HG02678 (cell line): ENCODE results near the gene ABI3BP.

Experiments
- ATAC-seq: cut with Tn5 transposase; IDR thresholded peaks from one replicate; pipeline ENCODE4 v1.9.1; 2021; ENCODE audit warnings: mild to moderate bottlenecking, moderate library complexity; ENCODE audit not compliant: unreplicated experiment

Gene ABI3BP

DNA sequence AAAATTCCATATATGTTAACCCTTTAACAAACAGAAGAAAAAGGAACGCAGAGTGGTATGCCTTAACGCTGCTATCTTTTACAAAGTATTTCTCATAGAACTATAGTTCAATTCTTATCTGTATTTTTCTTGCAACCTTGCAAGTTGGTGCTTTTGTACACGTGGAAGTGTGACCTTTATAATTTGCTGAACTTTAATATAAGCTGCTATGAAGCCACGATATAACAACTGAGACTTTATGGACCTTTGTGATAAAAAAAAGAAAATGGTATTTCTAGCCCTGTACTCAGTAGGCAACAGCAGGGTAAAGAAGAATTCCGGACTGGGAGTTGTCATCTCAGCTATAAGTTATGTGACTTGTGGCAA lies 290.3 kb downstream of the ABI3BP start:
- ATAC-seq = no peak

DNA sequence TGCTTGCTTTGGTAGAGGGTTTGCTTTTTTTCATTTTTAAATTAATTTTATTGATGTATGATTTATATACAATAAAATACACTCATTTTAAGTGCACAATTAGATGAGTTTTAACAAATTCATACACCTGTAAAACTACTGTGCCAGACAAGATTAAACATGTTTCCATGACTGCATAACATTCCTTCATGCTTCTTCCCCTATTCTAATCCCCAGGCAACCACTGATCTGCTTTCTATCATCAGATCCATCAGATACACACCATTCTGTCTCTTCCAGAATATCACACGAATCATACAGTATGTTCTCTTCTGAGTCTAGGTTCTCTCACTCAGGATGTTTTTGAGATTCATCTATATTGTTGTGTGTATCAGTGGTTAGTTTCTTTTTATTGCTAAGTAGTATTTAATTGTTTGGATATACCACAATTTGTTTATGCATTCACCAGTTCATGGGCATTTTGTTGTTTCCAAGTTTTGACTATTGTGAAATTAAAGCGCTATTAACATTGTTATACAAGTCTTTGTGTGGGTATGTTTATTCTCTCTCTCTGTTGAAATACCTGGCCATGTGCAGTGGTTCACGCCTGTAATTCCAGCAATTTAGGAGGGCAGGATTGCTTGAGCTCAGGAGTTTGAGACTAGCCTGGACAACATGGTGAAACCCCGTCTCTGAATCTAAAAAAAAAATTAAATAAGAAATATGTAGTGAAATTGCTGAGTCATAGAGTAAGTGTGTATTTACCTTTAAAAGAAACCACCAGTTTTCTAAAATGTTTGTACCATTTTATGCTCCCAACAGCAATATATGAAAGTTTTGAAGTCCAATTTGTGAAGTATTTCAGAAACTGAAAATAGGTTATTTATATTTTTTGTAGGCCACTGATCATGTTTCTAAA lies 290.9 kb downstream of the ABI3BP start:
- ATAC-seq = no peak

DNA sequence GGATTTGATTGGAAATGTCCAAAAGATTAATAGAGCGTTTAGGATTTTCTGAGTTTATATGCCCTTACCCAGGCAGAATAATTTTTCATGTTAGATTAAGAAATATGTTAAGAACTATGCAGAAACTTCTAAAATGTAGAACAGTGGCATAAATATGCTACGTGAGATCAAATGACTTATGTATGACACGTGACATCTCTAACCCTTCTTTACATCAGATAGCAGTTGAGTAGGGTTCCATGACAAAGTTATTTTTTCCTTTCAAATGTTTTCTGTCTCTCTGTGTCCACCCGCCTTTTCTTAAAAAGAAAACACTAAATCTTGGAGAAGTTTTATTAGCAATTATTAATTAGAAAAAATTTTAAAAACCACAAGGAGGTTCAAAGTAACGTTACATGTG lies 292.5 kb downstream of the ABI3BP start:
- ATAC-seq = no peak
